GM18909 (cell line): Measurements from ENCODE around the gene HSPG2.

Experiments
- ATAC-seq: cut with Tn5 transposase; IDR thresholded peaks from one replicate; pipeline ENCODE4 v1.9.1; 2021; ENCODE audit warnings: mild to moderate bottlenecking; ENCODE audit not compliant: unreplicated experiment, poor library complexity

HSPG2 gene

DNA sequence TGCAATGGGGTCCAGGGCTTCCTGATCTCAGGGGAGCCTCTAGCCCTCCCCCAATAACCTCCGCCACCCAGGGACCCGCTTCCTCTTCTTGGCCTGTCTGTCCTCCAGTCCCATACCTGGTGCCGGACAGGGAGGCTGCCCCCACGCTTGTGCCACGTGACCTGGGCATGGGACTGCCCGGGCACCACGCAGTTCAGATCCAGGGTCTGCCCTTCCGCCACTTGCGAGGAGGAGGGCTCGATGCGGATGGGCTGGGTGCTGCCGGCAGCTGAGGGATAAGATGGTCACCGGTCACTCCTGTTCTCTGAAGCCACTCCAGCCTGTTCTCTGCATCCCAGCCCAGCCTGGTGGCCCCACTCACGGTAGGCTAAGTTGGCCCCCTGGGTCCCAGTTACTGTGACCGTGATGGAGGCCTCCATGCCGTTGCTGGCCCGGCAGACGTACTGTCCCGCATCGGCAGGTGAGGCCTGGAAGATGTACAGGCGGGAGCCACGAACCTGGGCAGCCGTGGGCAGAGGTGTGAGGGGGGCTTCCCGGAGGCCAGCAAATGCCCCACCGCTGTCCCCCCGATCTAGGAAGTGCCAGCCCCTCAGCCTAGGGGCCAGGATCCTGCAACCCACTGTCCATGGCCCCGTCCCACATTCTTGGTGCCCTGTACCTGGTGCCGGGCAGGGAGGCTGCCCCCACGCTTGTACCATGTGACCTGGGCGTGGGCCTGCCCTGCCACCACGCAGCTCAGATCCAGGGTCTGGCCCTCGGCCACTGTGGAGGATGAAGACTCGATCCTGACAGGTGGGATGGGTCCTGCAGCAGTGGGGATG is 85.5 kb downstream of the HSPG2 start:
- no peak for ATAC-seq

DNA sequence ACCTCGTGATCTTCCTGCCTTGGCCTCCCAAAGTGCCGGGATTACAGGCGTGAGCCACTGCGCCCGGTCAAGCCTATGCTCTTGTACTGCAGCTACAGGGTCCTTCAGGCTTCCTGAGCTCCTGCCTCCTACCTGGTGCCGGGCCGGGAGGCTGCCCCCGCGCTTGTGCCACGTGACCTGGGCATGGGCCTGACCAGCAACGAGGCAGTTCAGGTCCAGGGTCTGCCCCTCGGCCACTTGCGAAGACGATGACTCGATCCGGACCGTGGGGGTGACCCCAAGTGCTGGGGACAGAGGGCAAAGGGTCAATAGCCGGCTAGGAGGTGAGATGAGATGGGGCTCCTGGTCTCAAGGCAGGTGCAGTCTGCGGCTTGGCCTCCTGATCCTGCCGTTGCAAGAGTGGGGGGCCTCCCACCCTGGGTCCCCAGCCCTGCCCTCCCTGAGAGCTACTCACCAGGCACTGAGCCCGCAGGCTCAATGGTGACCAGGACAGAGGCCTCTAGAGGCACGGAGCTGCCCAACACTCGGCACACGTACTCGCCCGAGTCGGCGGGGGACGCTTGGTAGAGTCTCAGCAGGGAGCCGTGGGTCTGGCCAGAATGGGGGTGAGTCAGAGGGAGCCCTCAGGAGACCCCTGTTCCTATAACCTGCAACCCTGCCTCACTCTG is 87.1 kb downstream of the HSPG2 start:
- no peak for ATAC-seq

- no peak for ATAC-seq
Observed at GRCh38 chr1:21848524-21849174, 88.5 kb downstream of the HSPG2 start.

DNA sequence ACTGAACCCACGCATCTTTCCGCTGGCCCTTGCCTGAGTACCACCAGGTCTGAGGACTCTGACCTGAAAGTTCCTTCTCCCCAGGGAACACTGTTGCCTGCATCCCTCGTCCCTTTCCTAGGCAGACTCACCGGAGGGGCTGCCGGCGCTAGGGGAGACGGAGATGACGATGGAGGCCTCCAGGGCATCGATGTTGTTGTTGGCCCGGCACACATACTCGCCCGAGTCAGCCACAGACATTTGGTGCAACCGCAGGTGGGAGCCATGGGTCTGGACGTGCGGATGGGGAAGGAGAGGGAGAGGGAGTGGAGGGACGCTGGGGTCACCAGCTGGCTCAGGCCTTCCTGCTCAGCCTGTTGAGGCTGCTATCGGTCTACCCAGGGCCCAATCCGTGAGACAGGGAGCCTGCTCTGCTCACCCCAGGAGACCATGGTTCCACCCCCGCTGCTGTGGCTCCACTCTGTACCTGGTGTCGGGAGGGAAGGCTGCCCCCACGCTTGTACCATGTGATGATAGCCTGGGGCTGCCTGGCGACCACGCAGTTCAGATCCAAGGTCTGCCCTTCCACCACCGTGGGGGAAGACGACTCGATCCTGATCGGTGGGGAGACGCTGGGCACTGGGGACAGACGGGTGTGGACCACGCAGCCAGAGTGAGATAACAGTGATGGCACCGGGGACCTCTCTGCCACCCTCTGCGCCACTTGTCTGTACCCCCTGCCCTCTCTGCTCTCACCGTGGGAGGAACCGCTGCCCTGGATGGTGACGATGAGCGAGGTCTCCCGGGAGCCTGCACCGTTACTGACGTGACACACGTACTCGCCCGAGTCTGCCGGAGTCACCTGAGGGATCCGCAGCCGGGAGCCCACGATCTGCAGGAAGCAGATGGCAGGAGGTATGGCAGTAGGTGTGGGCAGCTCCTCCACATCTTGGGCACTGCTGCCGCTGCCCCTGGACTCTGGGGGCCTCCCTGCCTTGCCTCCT is 89.6 kb downstream of the HSPG2 start:
- no peak for ATAC-seq

GRCh38 chr1:21845646-21846641 is 91.2 kb downstream of the HSPG2 start:
- no peak for ATAC-seq

GRCh38 chr1:21843996-21844395 is 93.1 kb downstream of the HSPG2 start:
- ATAC-seq: no peak

DNA sequence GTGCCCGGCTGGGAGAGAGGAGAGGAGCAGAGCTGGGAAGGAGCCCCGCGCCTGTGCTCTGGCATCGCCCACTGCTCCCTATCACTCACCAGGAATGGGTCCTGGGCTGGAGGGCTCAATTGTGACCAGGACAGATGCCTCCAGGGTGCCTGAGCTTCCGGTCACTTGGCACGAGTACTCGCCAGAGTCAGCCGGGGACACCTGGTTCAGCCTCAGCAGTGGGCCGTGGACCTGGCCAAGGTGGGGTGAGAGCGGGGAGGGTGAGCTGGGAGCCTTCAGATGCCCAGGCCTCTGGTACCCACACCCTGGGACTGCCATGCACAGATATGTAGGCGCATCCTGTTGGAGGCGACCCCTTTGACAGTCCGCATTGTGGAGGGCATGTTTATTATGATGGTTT is 93.9 kb downstream of the HSPG2 start:
- no peak for ATAC-seq

DNA sequence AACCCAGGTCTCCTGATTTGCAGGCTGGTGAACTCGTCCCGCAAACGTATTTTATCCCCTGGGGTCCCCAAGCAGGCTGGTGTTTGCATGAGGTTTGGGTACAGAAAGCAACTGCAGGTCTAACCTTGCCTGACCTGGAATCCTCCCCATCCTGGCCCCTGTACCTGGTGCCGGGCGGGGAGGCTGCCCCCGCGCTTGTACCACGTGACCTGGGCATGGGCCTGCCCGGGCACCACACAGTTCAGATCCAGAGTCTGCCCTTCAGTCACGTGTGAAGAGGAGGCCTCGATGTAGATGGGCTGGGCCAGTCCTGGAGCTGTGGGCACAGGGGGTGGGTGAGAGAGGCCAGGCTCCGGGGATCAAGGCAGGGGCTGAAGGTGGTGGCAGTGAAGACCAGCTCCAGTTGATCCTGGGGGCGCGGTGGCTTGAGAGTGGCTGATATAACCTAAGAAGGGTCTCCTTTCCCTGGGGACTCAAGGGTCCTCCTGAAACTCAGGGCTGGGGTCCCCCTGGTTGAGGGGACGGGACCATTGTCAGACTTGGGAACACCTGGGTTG is 94.4 kb downstream of the HSPG2 start:
- ATAC-seq: no peak

DNA sequence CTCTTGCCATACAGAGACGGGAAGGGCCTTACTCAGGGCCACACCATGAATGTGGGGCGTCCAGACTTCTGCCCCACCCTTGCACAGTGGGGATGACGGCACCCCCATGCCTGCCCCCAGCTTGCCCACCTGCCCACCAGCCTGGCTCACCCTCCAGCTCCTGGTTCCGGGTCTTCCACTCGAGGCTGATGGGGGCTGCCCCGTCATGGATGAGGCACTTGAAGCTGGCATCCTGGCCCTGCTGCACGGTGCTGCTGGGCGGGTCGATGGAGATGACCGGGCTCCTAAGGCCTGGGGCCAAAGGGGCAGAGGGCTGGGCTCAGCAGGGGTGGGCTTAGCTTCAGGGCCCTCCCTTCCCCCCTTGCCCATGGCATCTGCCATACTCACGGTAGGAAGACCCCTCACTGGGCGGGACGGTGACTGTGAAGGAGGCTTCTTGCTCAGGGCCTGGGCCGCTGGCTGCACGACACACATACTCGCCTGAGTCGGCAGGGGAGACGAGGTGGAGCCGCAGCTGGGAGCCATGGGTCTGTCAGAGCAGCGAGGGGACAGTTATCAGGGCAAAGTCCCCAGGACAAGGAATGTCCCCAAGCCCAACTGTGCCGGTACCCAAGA is 95.2 kb downstream of the HSPG2 start:
- no peak for ATAC-seq

DNA sequence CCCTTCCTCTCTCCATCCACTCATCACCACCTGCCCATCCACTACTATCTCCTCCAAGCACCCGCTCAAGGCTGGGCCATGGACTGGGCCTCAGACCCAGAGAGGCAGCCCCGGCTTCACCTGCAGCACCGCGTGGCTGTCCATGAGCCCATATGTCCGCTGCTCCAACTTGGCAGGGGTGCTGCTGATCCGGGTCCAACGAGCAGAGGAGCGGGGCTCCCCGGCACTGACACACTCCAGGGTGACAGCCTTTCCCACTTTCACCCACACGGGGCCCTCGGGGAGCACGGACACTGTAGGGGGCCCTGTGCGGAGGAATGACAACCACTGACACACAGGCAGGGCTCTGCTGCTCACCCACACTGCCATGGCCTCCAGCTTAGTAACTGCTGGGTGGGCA is 96.1 kb downstream of the HSPG2 start:
- ATAC-seq: no peak

GRCh38 chr1:21839337-21840037 is 97.6 kb downstream of the HSPG2 start:
- ATAC-seq: no peak

DNA sequence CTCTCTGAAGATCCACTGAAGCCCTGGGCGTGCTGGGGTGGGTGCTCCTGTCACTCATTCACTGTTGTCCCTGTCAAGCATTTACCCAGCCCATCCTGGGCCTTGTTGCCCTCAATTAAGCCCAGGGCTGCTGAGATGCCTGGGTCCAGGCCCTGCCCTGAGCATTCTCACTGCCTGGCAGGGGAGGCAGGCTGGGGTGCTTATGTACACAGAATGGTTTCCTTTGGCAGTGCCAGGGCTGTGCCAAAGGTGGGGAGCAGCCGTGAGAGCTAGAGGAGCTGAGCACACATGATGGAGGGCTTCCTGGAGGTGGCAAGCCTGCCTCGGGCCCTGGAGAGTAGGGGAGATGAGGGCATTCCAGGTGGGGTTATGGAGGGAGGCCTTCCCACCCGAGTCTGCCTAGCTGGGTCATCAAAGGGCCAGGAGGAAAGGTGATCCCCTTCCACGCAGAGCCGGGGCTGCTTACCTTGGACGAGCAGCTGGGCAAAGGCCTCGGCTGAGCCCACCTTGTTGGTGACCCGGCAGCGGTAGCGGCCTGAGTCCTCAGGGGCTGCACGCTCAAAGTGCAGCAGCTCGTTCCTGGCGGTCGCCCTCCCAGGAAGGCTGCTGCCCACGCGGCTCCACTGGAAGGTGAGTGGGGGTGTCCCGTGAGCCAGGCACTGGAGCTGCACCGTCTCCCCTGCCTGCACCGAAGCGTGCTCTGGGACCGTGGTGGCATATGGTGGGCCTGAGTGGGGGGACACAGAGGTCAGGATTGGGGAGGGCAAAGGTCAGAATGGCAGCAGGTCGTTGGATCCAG is 98.6 kb downstream of the HSPG2 start:
- ATAC-seq: no peak

DNA sequence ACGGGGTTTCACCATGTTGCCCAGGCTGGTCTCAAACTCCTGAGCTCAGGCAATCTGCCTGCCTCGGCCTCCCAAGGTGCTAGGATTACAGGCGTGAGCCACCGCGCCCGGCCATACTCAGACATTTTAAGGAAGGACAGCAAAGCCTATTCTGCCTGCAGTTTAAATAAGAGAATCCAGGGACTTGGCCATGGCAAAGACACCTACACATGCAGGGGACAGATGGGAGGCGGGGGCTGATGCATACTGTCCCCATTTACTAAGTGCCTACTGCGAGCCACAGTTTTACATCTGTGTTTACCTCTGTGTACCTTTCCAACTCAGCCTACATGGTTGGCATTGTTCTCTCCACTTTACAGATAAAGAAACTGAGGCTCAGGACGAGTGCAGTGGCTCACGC is 99.6 kb downstream of the HSPG2 start:
- ATAC-seq: no peak

- ATAC-seq: no peak
Observed at GRCh38 chr1:21836729-21837128, 100.4 kb downstream of the HSPG2 start.

DNA sequence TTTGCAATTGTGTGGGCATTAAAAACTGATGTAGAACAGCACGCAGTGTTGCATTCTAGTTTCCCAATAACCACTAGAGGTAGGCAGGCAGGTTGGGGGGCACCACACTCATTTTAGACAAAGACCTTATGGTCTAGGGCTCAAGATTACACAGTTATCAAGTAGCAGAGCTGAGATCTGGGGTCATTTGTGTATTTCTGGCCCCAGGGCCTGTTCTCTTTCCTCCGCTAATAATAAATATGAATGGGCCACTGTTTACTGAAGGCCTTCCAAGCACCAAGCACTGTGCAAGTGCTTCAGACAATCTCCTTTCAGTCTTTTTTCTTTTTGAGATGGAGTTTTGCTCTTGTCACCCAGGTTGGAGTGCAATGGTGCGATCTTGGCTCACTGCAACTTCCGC is 101.1 kb downstream of the HSPG2 start:
- no peak for ATAC-seq

GRCh38 chr1:21834666-21835065 is 102.4 kb downstream of the HSPG2 start:
- no peak for ATAC-seq

GRCh38 chr1:21834094-21834493 is 103.0 kb downstream of the HSPG2 start:
- no peak for ATAC-seq
